ENCODE data around the gene KIF7. TPM values are rescaled to one million over a fixed set of nuclear protein-coding genes. Genes with fewer than 3 reads are reported as not detected.

Gene KIF7
- total RNA-seq, 1 donor from 2014 or later, result 1.5 TPM

GRCh38 chr15:89673165-89673512 is 17.9 kb upstream of the KIF7 start:
- intact Hi-C loops (cut with DNase I), result no loop called here
- ATAC-seq (peak in 1 of 2 donors; percentile 34), DNase-seq (no peak)
- H3K27ac ChIP-seq, result no peak overlapping the region
- H3K9me3 ChIP-seq, result no peaks in the 10 kb centered on the region
- TF ChIP-seq CTCF (IDR thresholded peaks at IDR 0.05), result peak; percentile 22
- H3K27me3 ChIP-seq (ENCODE audit: low read depth), result no peaks in the 10 kb centered on the region
- H3K4me3 ChIP-seq, result no peak overlapping the region
- no peaks in the 10 kb centered on the region for H3K4me1 ChIP-seq
- no peaks in the 10 kb centered on the region for H3K36me3 ChIP-seq

- Histone ChIP-seq H3K9me3 (no peaks in the 10 kb centered on the region), H3K36me3 (no peaks in the 10 kb centered on the region), H3K27me3 (ENCODE audit: low read depth) (no peaks in the 10 kb centered on the region), H3K27ac (no peak overlapping the region), H3K4me3 (no peak overlapping the region), H3K4me1 (no peaks in the 10 kb centered on the region)
- no peak for ATAC-seq
- DNase-seq, result no peak
- no peak for TF ChIP-seq CTCF (IDR thresholded peaks at IDR 0.05)
- intact Hi-C loops (cut with DNase I), result no loop called here
Measured at GRCh38 chr15:89672221-89673164, 17.2 kb upstream of the KIF7 start.

- ATAC-seq (no peak), DNase-seq (no peak)
- Histone ChIP-seq H3K4me1 (no peaks in the 10 kb centered on the region), H3K27ac (no peak overlapping the region), H3K36me3 (no peaks in the 10 kb centered on the region), H3K27me3 (ENCODE audit: low read depth) (no peaks in the 10 kb centered on the region), H3K9me3 (no peaks in the 10 kb centered on the region), H3K4me3 (no peak overlapping the region)
- intact Hi-C loops (cut with DNase I), result no loop called here
- TF ChIP-seq CTCF (IDR thresholded peaks at IDR 0.05), result no peak
Measured at GRCh38 chr15:89671687-89672086, 16.4 kb upstream of the KIF7 start.

- no peaks in the 10 kb centered on the region for H3K36me3 ChIP-seq
- H3K27me3 ChIP-seq (ENCODE audit: low read depth), result no peaks in the 10 kb centered on the region
- TF ChIP-seq CTCF (IDR thresholded peaks at IDR 0.05), result no peak
- ATAC-seq (no peak), DNase-seq (no peak)
- H3K4me1 ChIP-seq, result no peaks in the 10 kb centered on the region
- intact Hi-C loops (cut with DNase I), result no loop called here
- H3K4me3 ChIP-seq, result no peak overlapping the region
- H3K27ac ChIP-seq, result no peak overlapping the region
- no peaks in the 10 kb centered on the region for H3K9me3 ChIP-seq
Measured at GRCh38 chr15:89670971-89671560, 15.8 kb upstream of the KIF7 start.

- Histone ChIP-seq H3K27ac (no peak overlapping the region), H3K9me3 (no peaks in the 10 kb centered on the region), H3K4me1 (peaks cover 5% of the 10 kb centered on the region), H3K4me3 (no peak overlapping the region), H3K27me3 (ENCODE audit: low read depth) (no peaks in the 10 kb centered on the region), H3K36me3 (no peaks in the 10 kb centered on the region)
- intact Hi-C loops (cut with DNase I), result no loop called here
- DNase-seq (no peak), ATAC-seq (no peak)
- no peak for TF ChIP-seq CTCF (IDR thresholded peaks at IDR 0.05)
Measured at GRCh38 chr15:89669941-89670340, 14.7 kb upstream of the KIF7 start.
